Inferior parietal cortex (tissue), 1 donor: Measurements from ENCODE around the gene JARID2.

Experiments used
- DNase-seq: peaks from one replicate; pipeline ENCODE4 v3.0.0-alpha.2; 2016; ENCODE audit errors: extremely low spot score

JARID2 gene

GRCh38 chr6:15507221-15507620, 261.4 kb downstream of the JARID2 start:
- no peak for DNase-seq

- DNase-seq: no peak
These were observed 261.9 kb downstream of the JARID2 start for GRCh38 chr6:15507746-15508145.

- no peak for DNase-seq
These were observed 262.6 kb downstream of the JARID2 start for GRCh38 chr6:15508441-15508871.

GRCh38 chr6:15508931-15509330, 263.1 kb downstream of the JARID2 start:
- no peak for DNase-seq

- no peak for DNase-seq
These were observed 263.6 kb downstream of the JARID2 start for GRCh38 chr6:15509335-15509933.

- no peak for DNase-seq
These were observed 264.3 kb downstream of the JARID2 start for GRCh38 chr6:15510121-15510520.

- no peak for DNase-seq
These were observed 264.8 kb downstream of the JARID2 start for GRCh38 chr6:15510536-15511247.

GRCh38 chr6:15511248-15512125, 265.6 kb downstream of the JARID2 start:
- DNase-seq: no peak

GRCh38 chr6:15512126-15512525, 266.3 kb downstream of the JARID2 start:
- no peak for DNase-seq

GRCh38 chr6:15512721-15513120, 266.9 kb downstream of the JARID2 start:
- DNase-seq: no peak

GRCh38 chr6:15513131-15513771, 267.4 kb downstream of the JARID2 start:
- DNase-seq: no peak

GRCh38 chr6:15513801-15514711, 268.2 kb downstream of the JARID2 start:
- no peak for DNase-seq

GRCh38 chr6:15515226-15515625, 269.4 kb downstream of the JARID2 start:
- no peak for DNase-seq

- no peak for DNase-seq
These were observed 269.9 kb downstream of the JARID2 start for GRCh38 chr6:15515660-15516375.

- no peak for DNase-seq
These were observed 270.5 kb downstream of the JARID2 start for GRCh38 chr6:15516378-15516777.

GRCh38 chr6:15516923-15517560, 271.2 kb downstream of the JARID2 start:
- no peak for DNase-seq

- no peak for DNase-seq
These were observed 271.7 kb downstream of the JARID2 start for GRCh38 chr6:15517600-15517999.

GRCh38 chr6:15518057-15518456, 272.2 kb downstream of the JARID2 start:
- no peak for DNase-seq

- no peak for DNase-seq
These were observed 273.0 kb downstream of the JARID2 start for GRCh38 chr6:15518878-15519277.

GRCh38 chr6:15519681-15520080, 273.8 kb downstream of the JARID2 start:
- no peak for DNase-seq
